HG03095 (cell line): ENCODE results near the gene TNNI3K.
A peak's percentile ranks its signal among the peaks of the same experiment; 100 is the strongest.

Experiments used
- ATAC-seq: cut with Tn5 transposase; IDR thresholded peaks from one replicate; pipeline ENCODE4 v1.9.1; 2021; ENCODE audit warnings: moderate library complexity; ENCODE audit not compliant: unreplicated experiment

The TNNI3K gene

GRCh38 chr1:74431531-74431930 lies 196.3 kb downstream of the TNNI3K start:
- no peak for ATAC-seq

DNA sequence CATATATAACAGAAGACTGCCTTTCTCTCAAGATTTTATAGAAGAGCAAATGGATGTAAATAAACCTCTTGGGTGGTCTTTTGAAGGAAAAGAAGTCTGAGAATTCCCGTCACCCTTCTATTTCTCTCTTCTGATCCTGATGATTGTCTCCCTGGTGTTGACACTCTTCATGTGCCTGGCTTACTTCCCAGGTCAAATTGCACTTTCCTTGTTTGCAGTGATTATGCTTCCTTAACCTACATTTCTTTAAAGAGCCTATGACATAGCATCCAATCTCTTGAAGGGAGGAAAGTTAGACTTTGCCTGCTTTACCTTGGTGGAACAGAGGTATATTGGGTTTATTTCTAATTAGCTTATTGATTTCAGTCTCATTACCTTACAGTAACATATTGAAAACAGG lies 197.1 kb downstream of the TNNI3K start:
- no peak for ATAC-seq

- ATAC-seq = no peak
These were observed 199.1 kb downstream of the TNNI3K start for GRCh38 chr1:74434321-74434720.

- ATAC-seq = no peak
These were observed 200.9 kb downstream of the TNNI3K start for GRCh38 chr1:74436078-74436477.

DNA sequence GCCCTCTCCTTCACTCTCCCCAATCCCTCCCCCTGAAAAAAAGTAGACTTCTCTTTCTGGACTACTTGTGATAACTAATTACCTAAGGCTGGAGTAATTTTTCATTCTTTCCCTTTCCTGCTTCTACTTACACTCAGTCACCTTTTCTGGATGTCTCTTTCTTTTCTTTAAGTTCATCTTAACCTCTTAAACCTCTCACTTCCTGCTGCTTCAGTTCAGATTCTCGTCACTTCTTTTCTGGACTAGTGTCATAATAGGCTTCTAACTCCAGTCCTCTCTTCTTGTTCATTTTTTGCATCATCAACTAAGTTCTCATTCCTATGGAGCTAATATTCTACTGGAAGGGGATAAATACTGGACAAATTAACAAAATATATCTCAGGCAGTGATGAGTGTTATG lies 201.8 kb downstream of the TNNI3K start:
- ATAC-seq = no peak

- ATAC-seq = no peak
These were observed 216.8 kb downstream of the TNNI3K start for GRCh38 chr1:74452035-74452434.

DNA sequence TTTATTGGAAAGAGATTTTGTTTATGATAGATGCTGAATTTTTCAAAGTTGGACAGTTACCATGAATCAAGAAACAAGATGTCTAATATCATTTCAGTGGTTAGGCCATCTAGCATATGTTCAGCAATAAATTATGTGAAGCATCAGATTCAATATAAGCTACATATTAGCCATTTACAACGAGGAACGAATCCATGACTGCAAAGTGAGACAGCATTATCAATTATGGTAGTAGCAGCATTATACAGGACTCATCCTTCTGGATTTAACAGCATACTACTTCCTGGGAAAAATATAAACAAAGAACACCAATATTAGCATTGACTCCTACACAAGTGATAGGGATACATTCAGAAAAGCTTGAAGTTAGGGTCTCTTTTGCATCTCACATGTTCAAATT lies 218.1 kb downstream of the TNNI3K start:
- ATAC-seq = no peak

GRCh38 chr1:74455390-74455789 lies 220.2 kb downstream of the TNNI3K start:
- no peak for ATAC-seq

GRCh38 chr1:74457253-74457652 lies 222.1 kb downstream of the TNNI3K start:
- ATAC-seq = no peak

DNA sequence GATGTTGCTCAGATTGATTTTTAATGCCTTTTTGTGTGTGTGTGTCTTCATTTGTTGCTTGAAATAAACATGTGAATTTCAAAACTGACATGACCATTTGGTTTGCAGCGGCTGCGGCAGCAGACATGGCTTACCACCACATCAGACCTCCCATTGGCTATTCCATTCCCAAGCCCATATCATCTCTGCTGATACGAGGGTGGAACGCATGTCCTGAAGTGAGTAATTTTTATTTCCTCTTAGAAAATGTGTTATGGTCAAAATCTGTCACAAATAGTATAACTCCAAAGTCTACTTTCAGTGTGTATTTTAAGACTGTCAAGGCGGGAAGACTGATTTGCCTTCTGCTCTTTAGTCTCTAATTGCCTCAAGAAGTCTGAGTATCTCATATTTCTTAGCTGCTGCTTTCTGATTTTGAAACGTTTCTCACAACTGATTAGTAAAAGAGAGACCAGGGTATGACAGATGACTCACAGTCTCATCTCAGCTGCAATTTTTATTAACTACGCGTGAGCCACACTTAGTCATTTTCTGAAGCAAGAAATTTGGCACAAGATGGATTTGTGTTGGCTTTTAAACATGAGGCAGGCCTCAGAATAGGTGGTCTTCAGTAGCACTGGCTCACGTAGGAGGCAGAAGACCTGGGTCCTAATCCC lies 228.3 kb downstream of the TNNI3K start:
- ATAC-seq = peak; percentile 78

DNA sequence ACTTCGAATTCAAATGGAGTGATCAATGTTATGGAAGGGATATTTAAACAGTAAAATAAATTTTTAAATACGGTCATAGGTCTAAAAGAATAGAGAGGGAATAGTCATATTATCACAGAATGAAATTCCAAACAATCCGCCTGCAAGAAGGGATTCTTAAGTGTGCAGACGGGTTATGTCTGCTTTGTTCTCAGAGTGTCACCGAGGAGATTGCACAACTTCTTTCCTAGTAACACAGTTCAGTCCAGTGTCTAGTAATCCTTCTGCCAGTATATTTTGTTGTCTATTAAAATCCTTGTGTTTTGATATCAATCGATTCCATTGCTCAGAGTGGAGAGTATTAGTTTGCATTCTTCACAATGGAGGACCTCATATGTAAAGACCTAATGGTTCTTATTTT lies 228.8 kb downstream of the TNNI3K start:
- ATAC-seq = no peak

GRCh38 chr1:74465193-74465681 lies 230.1 kb downstream of the TNNI3K start:
- ATAC-seq = no peak

DNA sequence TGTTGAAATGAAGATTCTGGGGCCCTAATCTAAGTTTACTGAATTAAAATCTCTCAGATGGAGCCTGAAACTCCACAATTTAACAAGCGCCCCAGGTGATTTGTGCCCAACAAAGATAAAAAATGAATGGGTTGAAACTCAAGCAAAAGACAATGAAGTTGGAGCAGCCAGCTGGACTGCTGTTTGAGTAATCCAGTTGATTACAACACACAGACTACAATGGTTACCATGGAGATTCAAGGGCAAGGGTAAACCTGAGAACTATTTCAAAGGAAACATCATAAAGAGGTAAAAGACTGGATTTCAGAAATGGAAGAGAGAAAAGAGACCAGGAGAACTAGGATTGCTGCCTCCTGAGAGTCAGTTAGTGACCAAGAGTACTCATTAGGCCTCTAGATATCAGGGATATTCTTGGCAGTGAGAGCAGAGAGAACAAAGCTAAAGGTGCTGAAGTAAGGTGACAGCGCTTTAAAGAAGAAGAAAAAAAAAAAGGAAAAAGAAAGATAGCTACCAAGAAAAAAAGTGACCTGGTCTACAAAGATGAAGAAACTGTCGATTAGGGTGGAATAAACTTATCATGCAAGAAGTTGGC lies 232.7 kb downstream of the TNNI3K start:
- no peak for ATAC-seq

DNA sequence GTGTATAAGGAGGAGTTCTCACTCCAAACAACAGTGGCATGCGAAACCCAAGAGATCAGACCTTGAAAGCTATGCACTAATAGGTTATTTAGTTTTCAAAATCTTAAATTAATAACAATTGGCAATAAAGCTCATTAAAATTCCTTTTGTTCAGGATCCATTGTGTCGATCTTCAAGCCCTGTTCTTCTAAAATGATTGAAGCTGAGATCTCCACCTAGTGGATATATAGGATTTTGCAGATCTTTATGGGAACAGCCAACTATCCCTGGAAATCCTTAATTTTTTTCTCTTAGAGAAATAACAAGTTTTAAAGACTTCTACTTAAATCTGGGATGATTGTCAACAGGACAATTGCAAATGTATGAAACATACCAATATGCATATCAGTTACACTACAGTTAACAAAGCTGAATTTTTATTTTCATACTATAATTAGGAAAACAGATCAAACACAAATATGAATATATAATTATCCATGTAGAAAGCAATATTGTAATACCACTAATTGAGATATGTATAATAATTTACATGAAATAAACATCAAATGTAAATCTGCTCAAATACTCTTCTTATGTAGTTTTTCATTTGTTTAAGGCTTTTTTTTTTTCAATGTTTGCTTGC lies 233.9 kb downstream of the TNNI3K start:
- no peak for ATAC-seq

- ATAC-seq = no peak
These were observed 235.1 kb downstream of the TNNI3K start for GRCh38 chr1:74470251-74470650.

GRCh38 chr1:74470936-74471335 lies 235.7 kb downstream of the TNNI3K start:
- ATAC-seq = no peak

GRCh38 chr1:74471470-74471869 lies 236.3 kb downstream of the TNNI3K start:
- no peak for ATAC-seq

- ATAC-seq = no peak
These were observed 239.4 kb downstream of the TNNI3K start for GRCh38 chr1:74474585-74474984.

- ATAC-seq = no peak
These were observed 243.8 kb downstream of the TNNI3K start for GRCh38 chr1:74478979-74479378.

GRCh38 chr1:74480068-74480467 lies 244.9 kb downstream of the TNNI3K start:
- no peak for ATAC-seq

DNA sequence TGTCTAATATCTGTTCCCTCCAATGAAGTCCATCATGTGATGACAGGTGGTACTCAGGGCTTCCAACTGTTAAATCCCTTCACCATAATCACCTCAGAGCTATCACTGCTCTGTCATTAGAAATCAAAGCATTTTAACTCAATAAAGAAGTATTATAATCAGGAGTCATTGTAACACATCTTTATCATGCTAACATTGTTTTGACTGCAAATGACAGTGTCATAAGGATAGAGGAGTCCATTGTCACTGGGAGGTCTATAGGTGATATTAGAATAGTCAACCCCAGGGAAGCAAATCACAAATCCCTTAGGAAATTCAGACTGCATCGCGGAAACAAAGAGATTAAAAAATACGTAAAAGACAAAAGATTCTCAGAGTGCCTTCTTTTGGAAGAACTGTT lies 246.4 kb downstream of the TNNI3K start:
- ATAC-seq = no peak

DNA sequence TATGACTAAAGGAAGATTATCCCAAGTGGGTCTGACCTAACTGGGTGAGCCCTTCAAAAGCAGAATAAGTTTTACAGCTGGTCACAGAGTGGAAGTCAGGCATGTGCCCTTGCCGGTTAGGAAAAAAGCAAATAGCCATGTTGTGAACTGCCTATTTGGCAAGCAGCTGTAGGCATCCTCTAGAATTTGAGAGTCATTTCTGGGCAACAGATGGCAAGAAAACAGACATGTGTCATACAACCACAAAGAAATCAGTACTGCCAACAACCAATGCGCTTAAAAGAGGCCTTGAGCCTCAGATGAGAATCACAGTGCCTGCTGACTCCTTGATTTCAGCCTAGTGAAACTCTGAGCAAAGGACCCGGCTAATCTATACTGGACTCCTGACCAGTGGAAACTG lies 250.4 kb downstream of the TNNI3K start:
- no peak for ATAC-seq
